Measurements from ENCODE around the gene TAB3.
"Not testable (repeated sequence)": the region's sequence is repeated elsewhere in the genome, so short reads cannot be mapped to it uniquely, and the experiment has no call there.

Gene TAB3

GRCh38 chrX:30814978-30815377 lies 74.1 kb downstream of the TAB3 start:
- no peak for DNase-seq

- DNase-seq: no peak
These were observed 76.7 kb downstream of the TAB3 start for GRCh38 chrX:30812326-30812725.

DNA sequence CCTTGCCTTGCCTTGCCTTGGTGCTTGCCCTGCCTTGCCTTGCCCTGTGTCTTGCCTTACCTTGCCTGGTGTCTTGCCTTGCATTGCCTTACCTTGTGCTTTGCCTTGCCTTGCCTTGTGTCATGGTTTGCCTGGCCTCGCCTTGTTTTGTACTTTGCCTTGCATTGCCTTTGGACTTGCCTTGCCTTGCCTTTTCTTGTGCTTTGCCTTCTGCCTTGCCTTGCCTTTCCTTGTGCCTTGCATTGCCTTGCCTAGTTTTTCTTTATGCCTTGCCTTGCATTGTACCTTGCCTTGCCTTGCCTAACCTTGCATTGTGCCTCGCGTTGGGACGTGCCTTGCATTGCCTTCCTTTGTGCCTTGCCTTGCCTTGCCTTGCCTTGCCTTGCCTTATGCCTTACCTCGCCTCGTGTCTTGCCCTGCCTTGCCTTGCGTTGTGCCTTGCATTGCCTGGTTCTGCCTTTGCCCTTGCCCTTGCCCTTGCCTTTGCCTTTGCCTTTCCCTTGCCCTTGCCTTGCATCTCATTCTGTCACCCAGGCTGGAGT lies 82.8 kb downstream of the TAB3 start:
- no peak for DNase-seq

GRCh38 chrX:30804462-30804861 lies 84.6 kb downstream of the TAB3 start:
- no peak for DNase-seq

GRCh38 chrX:30800901-30801300 lies 88.2 kb downstream of the TAB3 start:
- DNase-seq: no peak

DNA sequence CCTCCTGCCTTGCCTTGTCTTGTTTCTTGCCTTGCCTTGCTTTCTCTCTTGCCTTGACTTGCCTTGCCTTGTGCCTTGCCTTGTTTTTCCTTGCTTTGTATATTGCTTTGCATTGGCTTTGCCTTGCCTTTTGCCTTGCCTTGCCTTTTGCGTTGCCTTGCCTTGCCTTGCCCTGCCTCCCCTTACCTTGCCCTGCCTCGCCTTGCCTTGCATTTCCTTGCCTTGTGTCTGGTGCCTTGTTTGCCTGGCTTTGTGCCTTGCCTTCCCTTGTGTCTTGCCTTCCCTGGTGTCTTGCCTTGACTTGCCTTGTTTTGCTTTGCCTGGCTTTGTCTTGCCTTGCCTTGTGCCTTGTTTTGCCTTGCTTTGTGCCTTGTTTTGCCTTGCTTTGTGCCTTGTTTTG lies 89.7 kb downstream of the TAB3 start:
- no peak for DNase-seq

- DNase-seq: no peak
These were observed 90.2 kb downstream of the TAB3 start for GRCh38 chrX:30798810-30799209.

DNA sequence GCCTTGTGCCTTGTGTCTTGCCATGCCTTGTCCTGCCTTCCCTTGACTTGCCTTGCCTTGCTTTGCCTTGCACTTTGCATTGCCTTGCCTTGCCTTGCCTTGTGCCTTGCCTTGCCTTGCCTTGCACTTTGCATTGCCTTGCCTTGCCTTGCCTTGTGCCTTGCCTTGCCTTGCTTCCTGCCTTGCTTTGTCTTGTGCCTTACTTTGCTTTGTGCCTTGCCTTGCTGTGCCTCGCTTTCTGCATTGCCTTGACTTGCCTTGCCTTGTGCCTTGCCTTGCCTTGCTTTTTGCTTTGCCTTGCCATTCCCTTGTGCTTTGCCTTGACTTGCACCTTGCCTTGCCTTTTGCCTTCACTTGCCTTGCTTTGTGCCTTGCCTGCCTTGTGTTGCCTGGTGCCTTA lies 91.8 kb downstream of the TAB3 start:
- not testable (repeated sequence) for DNase-seq

GRCh38 chrX:30795981-30796958 lies 92.8 kb downstream of the TAB3 start:
- DNase-seq: no peak

GRCh38 chrX:30794497-30794896 lies 94.6 kb downstream of the TAB3 start:
- no peak for DNase-seq

GRCh38 chrX:30793767-30794103 lies 95.3 kb downstream of the TAB3 start:
- no peak for DNase-seq

GRCh38 chrX:30793075-30793766 lies 95.8 kb downstream of the TAB3 start:
- DNase-seq: no peak

DNA sequence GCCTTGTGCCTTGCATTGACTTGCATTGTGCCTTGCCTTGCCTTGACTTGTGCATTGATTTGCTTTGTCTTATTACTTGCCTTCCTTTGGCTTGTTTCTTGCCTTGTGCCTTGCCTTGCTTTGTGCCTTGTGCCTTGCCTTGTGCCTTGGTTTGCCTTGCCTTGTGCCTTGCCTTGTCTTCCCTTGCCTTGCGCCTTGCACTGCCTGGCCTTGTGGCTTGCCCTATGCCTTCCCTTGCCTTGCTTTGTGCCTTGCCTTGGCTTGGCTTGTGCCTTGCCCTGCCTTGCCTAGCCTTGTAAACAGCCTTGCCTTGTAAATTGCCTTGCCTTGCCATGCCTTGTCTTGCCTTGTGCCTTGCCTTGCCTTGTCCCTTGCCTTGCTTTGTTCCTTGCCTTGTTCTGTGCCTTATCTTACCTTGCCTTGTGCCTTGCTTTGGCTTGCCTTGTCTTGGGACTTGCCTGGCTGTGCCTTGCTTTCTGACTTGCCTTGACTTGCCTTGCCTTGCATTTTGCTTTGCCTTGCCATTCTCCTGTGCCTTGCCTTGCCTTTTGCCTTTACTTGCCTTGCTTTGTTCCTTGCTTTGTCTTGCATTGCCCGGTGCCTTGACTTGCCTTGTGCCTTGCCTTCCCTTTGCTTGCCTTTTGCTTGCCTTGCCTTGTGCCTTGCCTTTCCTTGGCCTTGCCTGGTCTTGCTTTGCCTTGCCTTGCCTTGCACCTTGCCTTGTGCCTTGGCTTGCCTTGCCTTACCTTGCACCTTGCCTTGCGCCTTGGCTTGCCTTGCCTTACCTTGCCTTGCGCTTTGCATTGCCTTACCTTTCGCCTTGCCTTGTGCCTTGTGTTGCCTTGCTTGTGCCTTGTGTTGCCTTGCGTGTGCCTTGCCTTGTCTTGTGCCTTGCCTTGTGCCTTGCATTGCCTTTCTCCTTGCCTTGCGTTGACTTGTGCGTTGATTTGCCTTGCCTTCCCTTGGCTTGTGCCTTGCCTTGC lies 97.5 kb downstream of the TAB3 start:
- no peak for DNase-seq

DNA sequence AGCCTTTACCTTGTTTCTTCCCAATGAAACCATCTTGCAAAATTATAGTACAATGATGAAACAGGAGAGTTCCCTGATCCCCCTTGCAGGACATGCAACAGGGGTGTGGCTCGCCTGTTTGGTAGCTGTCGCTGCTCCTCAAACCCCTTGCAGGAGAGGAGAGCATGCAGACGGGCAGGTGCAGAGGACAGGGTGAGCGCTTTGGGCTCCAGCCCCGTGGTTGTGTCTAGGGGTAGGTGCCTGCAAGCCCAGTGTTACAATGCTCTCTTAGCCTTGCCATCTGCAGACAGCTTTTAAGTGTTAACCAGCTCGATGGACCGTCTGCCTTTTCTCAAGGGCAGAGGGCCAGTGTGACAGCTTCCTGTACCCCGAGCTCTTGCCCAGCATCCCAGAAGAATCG lies 102.0 kb downstream of the TAB3 start:
- no peak for DNase-seq

DNA sequence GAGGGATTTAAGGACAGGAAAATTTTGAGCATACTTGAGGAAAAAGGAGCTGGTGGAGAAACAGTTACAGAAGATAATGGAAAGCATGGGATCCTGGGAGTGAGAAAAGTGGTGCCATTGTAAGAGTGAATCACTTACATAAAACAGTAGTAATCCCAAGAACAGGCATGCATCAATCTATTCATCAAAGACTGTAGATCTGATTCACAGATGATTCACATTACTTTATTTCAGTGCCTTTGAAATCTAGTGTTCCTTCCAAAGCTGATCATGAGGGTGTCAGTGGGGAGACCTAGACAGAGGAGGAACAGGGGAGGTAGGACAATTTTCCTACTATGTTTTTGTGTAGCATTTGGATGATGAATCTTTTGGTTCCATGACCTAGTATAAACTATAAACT lies 102.7 kb downstream of the TAB3 start:
- DNase-seq: no peak

GRCh38 chrX:30781711-30782444 lies 107.2 kb downstream of the TAB3 start:
- DNase-seq: no peak

DNA sequence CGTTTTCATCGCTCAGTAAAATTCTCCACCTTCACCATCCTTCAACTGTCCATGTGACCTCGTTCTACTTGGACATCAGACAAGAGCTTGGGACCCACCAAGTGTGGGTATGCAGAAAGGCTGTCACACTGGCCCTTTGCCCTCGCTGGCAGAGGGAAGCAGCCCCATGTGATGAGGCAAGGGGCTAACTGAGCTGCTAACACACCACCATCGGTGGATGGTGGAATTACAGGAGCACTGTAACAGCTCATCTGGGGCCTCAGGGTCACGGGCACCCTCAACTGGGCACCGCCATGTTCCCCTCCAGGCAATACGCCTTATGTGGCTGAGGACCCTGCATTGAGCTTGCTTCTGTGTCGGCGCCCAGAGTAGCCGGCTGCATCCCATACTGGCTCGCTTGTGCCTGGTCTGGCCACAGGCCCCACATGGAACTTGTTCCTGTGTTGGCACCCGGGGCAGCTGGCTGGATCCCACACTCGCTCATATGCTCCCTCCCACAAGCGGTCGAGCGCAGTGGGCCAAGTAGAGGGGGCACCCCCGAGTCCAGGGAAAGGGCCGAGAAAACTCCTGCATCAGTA lies 109.5 kb downstream of the TAB3 start:
- DNase-seq: no peak

DNA sequence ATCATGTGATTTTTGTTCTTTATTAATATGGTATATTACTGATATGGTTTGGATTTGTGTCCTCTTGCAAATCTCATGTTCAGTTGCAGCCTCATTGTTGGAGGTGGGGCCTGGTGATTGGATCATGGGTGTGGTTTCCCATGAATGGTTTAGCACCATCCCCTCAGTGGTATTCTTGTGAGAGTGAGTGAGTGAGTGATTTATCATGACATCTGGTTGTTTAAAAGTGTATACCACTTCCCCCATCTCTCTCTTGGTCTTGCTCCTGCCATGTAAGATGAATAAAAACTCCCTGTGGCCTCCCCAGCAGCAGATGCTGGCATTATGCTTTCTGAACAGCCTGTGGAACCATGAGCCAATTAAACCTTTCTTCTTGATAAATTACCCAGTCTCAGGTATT lies 111.5 kb downstream of the TAB3 start:
- no peak for DNase-seq

Data from fibroblast of skin of abdomen (primary cell).